GM23248 (cell line): Measurements from ENCODE around the gene DOCK9. TPM values are rescaled to one million over a fixed set of nuclear protein-coding genes. Genes with fewer than 3 reads are reported as not detected.

ENCODE experiments used
- DNase-seq: peaks from one replicate; pipeline ENCODE4 v3.0.0-alpha.2; 2015
- H2AFZ ChIP-seq: fragments of 200-600 bp; sonication (generic); 2 replicates; pipeline ENCODE4 v1.6.1; 2016; ENCODE audit warnings: antibody characterized with exemption
- H3F3A ChIP-seq: fragments of 200-600 bp; sonication (generic); 2 replicates; pipeline ENCODE4 v1.6.1; 2016; ENCODE audit warnings: mild to moderate bottlenecking, antibody characterized with exemption, mixed run types; ENCODE audit not compliant: insufficient read depth
- H3K27ac ChIP-seq: fragments of 200-600 bp; sonication (generic); 2 replicates; pipeline ENCODE4 v1.5.1; 2016; ENCODE audit warnings: mild to moderate bottlenecking
- H3K27me3 ChIP-seq: fragments of 200-600 bp; sonication (generic); replicated peaks from 2 replicates; pipeline ENCODE4 v1.6.1; 2016; ENCODE audit warnings: mild to moderate bottlenecking; ENCODE audit not compliant: insufficient read depth
- H3K36me3 ChIP-seq: fragments of 200-600 bp; sonication (generic); 2 replicates; pipeline ENCODE4 v1.6.1; 2016; ENCODE audit warnings: low read depth, mild to moderate bottlenecking
- H3K4me1 ChIP-seq: fragments of 200-600 bp; sonication (generic); 2 replicates; pipeline ENCODE4 v1.6.1; 2016; ENCODE audit warnings: mild to moderate bottlenecking; ENCODE audit not compliant: insufficient read depth
- H3K4me2 ChIP-seq: fragments of 200-600 bp; sonication (generic); one replicate; pipeline ENCODE4 v1.6.1; 2016; ENCODE audit warnings: mild to moderate bottlenecking; ENCODE audit not compliant: unreplicated experiment
- H3K4me3 ChIP-seq: fragments of 200-600 bp; sonication (generic); 2 replicates; pipeline ENCODE4 v1.5.1; 2016; ENCODE audit warnings: mild to moderate bottlenecking
- H3K79me2 ChIP-seq: fragments of 200-600 bp; sonication (generic); 2 replicates; pipeline ENCODE4 v1.6.1; 2016; ENCODE audit warnings: mild to moderate bottlenecking; ENCODE audit not compliant: insufficient read depth
- H3K9ac ChIP-seq: fragments of 200-600 bp; sonication (generic); 2 replicates; pipeline ENCODE4 v1.6.1; 2016; ENCODE audit warnings: mild to moderate bottlenecking
- H3K9me2 ChIP-seq: fragments of 200-600 bp; sonication (generic); 2 replicates; pipeline ENCODE4 v1.6.1; 2016; ENCODE audit warnings: mixed run types, mild to moderate bottlenecking, moderate library complexity; ENCODE audit not compliant: insufficient read depth
- H3K9me3 ChIP-seq: fragments of 200-600 bp; sonication (generic); one replicate; pipeline ENCODE4 v1.6.1; 2017; ENCODE audit warnings: low read depth
- H4K20me1 ChIP-seq: fragments of 200-600 bp; sonication (generic); 2 replicates; pipeline ENCODE4 v1.6.0; 2016; ENCODE audit not compliant: insufficient read depth
- EZH2 ChIP-seq: fragments of 200-600 bp; sonication (generic); IDR thresholded peaks from 2 replicates; pipeline ENCODE4 v1.6.1; 2018; ENCODE audit warnings: antibody characterized with exemption, mild to moderate bottlenecking; ENCODE audit not compliant: insufficient read depth, poor library complexity, severe bottlenecking
- EZH2phosphoT487 ChIP-seq: fragments of 200-600 bp; sonication (generic); IDR thresholded peaks from 2 replicates; pipeline ENCODE4 v1.6.1; 2018; ENCODE audit warnings: antibody characterized with exemption, moderate library complexity, mild to moderate bottlenecking, low read depth; ENCODE audit not compliant: insufficient read depth
- WGBS, 2 experiments: methylation state at CpG; one replicate each; pipeline ENCODE4 v1.1.6; 2015 to 2017; ENCODE audit warnings: low lambda C conversion rate in 2 of 2, low coverage in 1 of 2; ENCODE audit errors: missing lambda C conversion rate in 2 of 2; 5-methylcytosine and 5-hydroxymethylcytosine counted together
- in situ Hi-C: fragments of 300-500 bp; cut with MboI; formaldehyde crosslinking; loops from 2 replicates; pipeline ENCODE4 v1.15.0; 2020
- polyA plus RNA-seq: library from polyadenylated mRNA; unstranded; fragments of >200 nt; fragmentation: Nextera tagmentation; extraction: Ambion mirVana; gene quantifications from 2 replicates; pipeline ENCODE4 v1.2.1, GENCODE V29; 2016
- total RNA-seq: library from RNA; depleted of rRNA; stranded (reverse); fragments of >200 nt; shearing (Covaris generic); gene quantifications from 2 replicates; pipeline ENCODE4 v1.2.3, GENCODE V29; 2014

The DOCK9 gene
- total and polyA plus RNA-seq, 2 experiments from 2014 or later = 3.2 to 21.2 TPM

DNA sequence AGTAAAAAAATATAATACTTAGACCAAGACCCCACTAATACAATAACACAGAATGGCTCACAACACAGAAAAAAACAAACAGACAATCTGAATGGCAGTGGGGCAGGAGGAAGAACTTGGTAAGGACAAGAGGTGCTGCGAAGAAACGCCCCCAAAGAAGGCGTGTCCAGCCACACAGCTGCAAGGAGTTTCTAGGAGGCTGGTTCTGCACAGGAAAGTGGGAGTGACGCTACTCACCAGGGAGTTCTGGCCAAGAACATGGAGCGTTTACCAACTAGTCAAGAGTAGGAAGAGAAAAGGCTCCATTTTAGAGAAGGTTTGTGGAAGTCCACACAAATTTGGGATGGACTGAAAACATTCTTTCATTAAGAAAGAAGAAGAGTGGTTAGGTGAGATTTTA, 130.1 kb downstream of the DOCK9 start:
- no peak overlapping the region for H3K4me3 ChIP-seq
- WGBS, 2 experiments = 62 to 64% methylated on average over 5 of the region's 5 CpGs
- H3K9me2 ChIP-seq = no peaks in the 10 kb centered on the region
- H3K27me3 ChIP-seq = no peaks in the 10 kb centered on the region
- no peak overlapping the region for H3K4me2 ChIP-seq
- H3K9me3 ChIP-seq = no peaks in the 10 kb centered on the region
- H3F3A ChIP-seq = no peaks in the 10 kb centered on the region
- H3K9ac ChIP-seq = no peak overlapping the region
- in situ Hi-C loops = loop anchor here (25.0 kb wide), 1 partner anchor 385 kb away; no protein-coding TSS in a partner anchor
- no peaks in the 10 kb centered on the region for H3K4me1 ChIP-seq
- H3K27ac ChIP-seq = no peak overlapping the region
- H3K79me2 ChIP-seq = no peaks in the 10 kb centered on the region
- H4K20me1 ChIP-seq = no peaks in the 10 kb centered on the region
- no peak for DNase-seq
- H2AFZ ChIP-seq = no peak overlapping the region
- TF ChIP-seq EZH2phosphoT487 (no peak), EZH2 (no peak)
- no peaks in the 10 kb centered on the region for H3K36me3 ChIP-seq

- in situ Hi-C loops = loop anchor here (25.0 kb wide), 1 partner anchor 385 kb away; no protein-coding TSS in a partner anchor
- Histone ChIP-seq H3K79me2 (no peaks in the 10 kb centered on the region), H4K20me1 (no peaks in the 10 kb centered on the region), H3K9me2 (no peaks in the 10 kb centered on the region), H3K4me1 (no peaks in the 10 kb centered on the region), H3K27me3 (no peaks in the 10 kb centered on the region), H3K4me3 (no peak overlapping the region), H3F3A (no peaks in the 10 kb centered on the region), H3K9me3 (no peaks in the 10 kb centered on the region), H3K36me3 (no peaks in the 10 kb centered on the region), H3K27ac (no peak overlapping the region), H3K9ac (no peak overlapping the region), H2AFZ (no peak overlapping the region), H3K4me2 (no peak overlapping the region)
- no peak for DNase-seq
- TF ChIP-seq EZH2 = no peak
- no peak for TF ChIP-seq EZH2phosphoT487
- WGBS, 2 experiments = 91% methylated on average over 4 of the region's 4 CpGs
Measured at GRCh38 chr13:98846986-98847385, 130.9 kb downstream of the DOCK9 start.

GRCh38 chr13:98846521-98846920, 131.3 kb downstream of the DOCK9 start:
- no peaks in the 10 kb centered on the region for H3K79me2 ChIP-seq
- no peak overlapping the region for H3K27ac ChIP-seq
- no peaks in the 10 kb centered on the region for H3K9me3 ChIP-seq
- in situ Hi-C loops = loop anchor here (25.0 kb wide), 1 partner anchor 384 kb away; no protein-coding TSS in a partner anchor
- TF ChIP-seq EZH2phosphoT487 = no peak
- TF ChIP-seq EZH2 = no peak
- 94 to 97% methylated on average over 5 of the region's 5 CpGs for WGBS, 2 experiments
- no peak overlapping the region for H3K4me3 ChIP-seq
- no peak overlapping the region for H3K9ac ChIP-seq
- DNase-seq = no peak
- H3K27me3 ChIP-seq = no peaks in the 10 kb centered on the region
- H3K4me2 ChIP-seq = no peak overlapping the region
- no peaks in the 10 kb centered on the region for H3F3A ChIP-seq
- H4K20me1 ChIP-seq = no peaks in the 10 kb centered on the region
- no peaks in the 10 kb centered on the region for H3K36me3 ChIP-seq
- H3K4me1 ChIP-seq = no peaks in the 10 kb centered on the region
- H3K9me2 ChIP-seq = no peaks in the 10 kb centered on the region
- no peak overlapping the region for H2AFZ ChIP-seq

DNA sequence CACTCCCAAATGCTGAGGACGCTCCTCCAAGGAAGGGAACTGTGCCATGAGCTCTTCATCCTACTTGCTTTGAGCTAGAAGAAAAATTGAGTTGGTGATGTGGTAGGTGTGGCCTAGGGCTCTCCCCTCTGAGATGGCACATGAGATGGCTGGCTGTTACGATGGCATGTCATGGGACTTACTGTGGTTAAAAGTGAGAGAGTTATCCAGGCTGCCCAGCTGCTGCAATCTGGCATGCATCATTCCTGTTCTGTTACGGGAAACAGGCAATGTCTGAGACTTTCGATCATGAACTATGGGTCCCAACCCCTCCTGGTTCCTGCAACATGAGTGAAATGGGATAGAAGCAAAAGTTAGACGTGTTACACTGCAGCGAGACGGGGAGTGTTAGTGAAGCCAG, 132.1 kb downstream of the DOCK9 start:
- Histone ChIP-seq H3K4me2 (no peak overlapping the region), H4K20me1 (no peaks in the 10 kb centered on the region), H3K9ac (no peak overlapping the region), H3K4me1 (no peaks in the 10 kb centered on the region), H3K36me3 (no peaks in the 10 kb centered on the region), H3K27me3 (no peaks in the 10 kb centered on the region), H3K9me2 (no peaks in the 10 kb centered on the region), H3F3A (no peaks in the 10 kb centered on the region), H2AFZ (no peak overlapping the region), H3K27ac (no peak overlapping the region), H3K4me3 (no peak overlapping the region), H3K79me2 (no peaks in the 10 kb centered on the region), H3K9me3 (no peaks in the 10 kb centered on the region)
- 46 to 48% methylated on average over 7 of the region's 7 CpGs for WGBS, 2 experiments
- DNase-seq = no peak
- TF ChIP-seq EZH2phosphoT487 (no peak), EZH2 (no peak)
- in situ Hi-C loops = loop anchor here (25.0 kb wide), 1 partner anchor 383 kb away; no protein-coding TSS in a partner anchor
